ENCODE measurements around the gene PI4KB. TPM values are rescaled to one million over a fixed set of nuclear protein-coding genes. Genes with fewer than 3 reads are reported as not detected.
"Not testable (repeated sequence)": the region's sequence is repeated elsewhere in the genome, so short reads cannot be mapped to it uniquely, and the experiment has no call there.

Gene PI4KB
- total and polyA plus RNA-seq, 2 of the 13 experiments (the other 11 are each of a cell fraction or from before 2014, with no cell fraction given), result 19.5 to 29.3 TPM

DNA sequence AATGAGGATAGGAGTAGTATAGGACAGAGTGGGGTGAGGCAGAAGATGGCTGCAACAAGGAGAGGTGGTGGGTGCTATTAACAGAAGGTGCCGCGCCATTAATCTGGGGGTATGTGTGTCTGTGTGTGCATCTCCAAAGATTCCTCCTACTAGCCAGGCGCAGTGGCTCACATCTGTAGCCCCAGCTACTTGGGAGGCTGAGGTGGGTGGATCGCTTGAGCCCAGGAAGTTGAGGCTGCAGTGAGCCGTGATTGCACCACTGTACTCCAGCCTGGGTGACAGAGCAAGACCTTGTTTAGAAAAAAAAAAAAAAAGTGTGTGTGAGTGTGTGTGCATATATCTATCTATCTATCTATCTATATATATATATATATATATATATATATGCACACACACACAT, 51.9 kb downstream of the PI4KB start:
- POLR2A ChIA-PET; ATAC-seq; DNase-seq (ENCODE audit: low spot score); H3K9ac ChIP-seq (ENCODE audit: insufficient read depth, low read depth, low read length); H3K9me3 ChIP-seq (ENCODE audit: low read length); intact Hi-C loops (cut with micrococcal nuclease; ENCODE audit: unreplicated experiment); H2AFZ ChIP-seq (ENCODE audit: low read length); H3K79me2 ChIP-seq (ENCODE audit: insufficient read depth, low read length); H3K27me3 ChIP-seq (ENCODE audit: control insufficient read depth in 1 of 2, insufficient read depth in 2 of 2, low read length in 2 of 2); in situ Hi-C loops (cut with HindIII; ENCODE audit: extremely low pct_ligation_motif_present, low pct_unique_long_range_greater_than_20kb); H3K4me1 ChIP-seq (ENCODE audit: insufficient read depth, low read length); H3K27ac ChIP-seq (ENCODE audit: extremely low read length, insufficient read depth, low read length); H3K4me3 ChIP-seq (replicated peaks in 1 of 3; ENCODE audit: insufficient read depth in 1 of 3, low read depth in 2 of 3, low read length in 3 of 3); FAIRE-seq; H4K20me1 ChIP-seq (ENCODE audit: insufficient read depth, low read length); H3K36me3 ChIP-seq (replicated peaks in 1 of 2; ENCODE audit: control insufficient read depth in 1 of 2, insufficient read depth in 2 of 2, low read length in 2 of 2); CTCF ChIA-PET (ENCODE audit: low intra/inter-chr PET ratio, low total read pairs); BruUV-seq (replicated peaks); H3K4me2 ChIP-seq (ENCODE audit: low read depth, low read length): not testable (repeated sequence)
- WGBS (ENCODE audit: low lambda C conversion rate), result 78% methylated on average over 5 of the region's 5 CpGs

DNA sequence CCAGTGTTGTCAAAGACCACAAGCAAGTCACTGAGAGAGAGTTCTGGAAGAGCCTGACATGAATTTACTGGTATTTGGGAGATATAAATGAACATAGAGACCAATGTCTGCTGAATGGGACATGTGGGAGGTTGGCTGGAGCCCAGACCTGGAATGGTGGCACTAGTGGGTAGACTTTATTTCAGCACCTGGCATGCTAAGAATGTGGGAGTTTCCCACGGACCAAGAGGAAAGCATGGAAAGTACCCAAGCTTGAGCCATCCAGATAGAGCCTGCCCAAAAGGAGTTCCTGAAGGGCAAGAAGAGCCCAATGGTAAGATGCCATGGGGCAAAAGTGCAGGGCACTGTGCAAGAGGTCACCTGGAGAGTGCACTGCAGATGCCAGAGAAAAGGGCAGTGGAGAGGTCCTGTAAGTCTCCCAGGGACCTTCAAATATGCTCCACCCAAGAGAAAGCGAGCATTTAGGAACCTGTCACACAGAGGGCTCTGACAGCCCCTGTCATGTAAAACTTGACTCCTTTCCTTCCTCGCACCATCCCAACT, 53.2 kb downstream of the PI4KB start:
- in situ Hi-C loops (cut with HindIII; ENCODE audit: extremely low pct_ligation_motif_present, low pct_unique_long_range_greater_than_20kb) (no loop called here), intact Hi-C loops (cut with micrococcal nuclease; ENCODE audit: unreplicated experiment) (no loop called here)
- BruUV-seq (replicated peaks), result no TSS peak
- ChIA-PET CTCF (ENCODE audit: low intra/inter-chr PET ratio, low total read pairs) (no interaction called here), POLR2A (interaction anchor here (1.8 kb wide), 1 partner anchor 20 kb away, joined by 7 read pairs; the partner anchor contains the start of gene PSMD4)
- FAIRE-seq (no peak), ATAC-seq (no peak), DNase-seq (ENCODE audit: low spot score) (no peak)
- Histone ChIP-seq H3K9me3 (ENCODE audit: low read length) (no peaks in the 10 kb centered on the region), H3K27me3 (ENCODE audit: control insufficient read depth in 1 of 2, insufficient read depth in 2 of 2, low read length in 2 of 2) (no peaks in the 10 kb centered on the region; a peak in 1 of 5 replicates), H3K4me1 (ENCODE audit: insufficient read depth, low read length) (no peaks in the 10 kb centered on the region), H3K4me3 (replicated peaks in 1 of 3; ENCODE audit: insufficient read depth in 1 of 3, low read depth in 2 of 3, low read length in 3 of 3) (no peak overlapping the region), H3K79me2 (ENCODE audit: insufficient read depth, low read length) (no peaks in the 10 kb centered on the region), H4K20me1 (ENCODE audit: insufficient read depth, low read length) (no peaks in the 10 kb centered on the region), H3K4me2 (ENCODE audit: low read depth, low read length) (no peak overlapping the region), H2AFZ (ENCODE audit: low read length) (no peak overlapping the region), H3K27ac (ENCODE audit: extremely low read length, insufficient read depth, low read length) (no peak overlapping the region), H3K9ac (ENCODE audit: insufficient read depth, low read depth, low read length) (no peak overlapping the region), H3K36me3 (replicated peaks in 1 of 2; ENCODE audit: control insufficient read depth in 1 of 2, insufficient read depth in 2 of 2, low read length in 2 of 2) (no peaks in the 10 kb centered on the region)
- 87% methylated on average over 3 of the region's 3 CpGs for WGBS (ENCODE audit: low lambda C conversion rate)
- TF ChIP-seq ZNF329 (CRISPR knock-in tag; IDR thresholded peaks at IDR 0.05; ENCODE audit: low read depth) (no peak), KDM6A (CRISPR knock-in tag; IDR thresholded peaks at IDR 0.05; ENCODE audit: low read depth) (no peak), ERF (CRISPR knock-in tag; IDR thresholded peaks at IDR 0.05) (no peak), GLI4 (CRISPR knock-in tag; IDR thresholded peaks at IDR 0.05; ENCODE audit: borderline replicate concordance) (no peak), MBD4 (IDR thresholded peaks at IDR 0.05; ENCODE audit: borderline replicate concordance, low read length) (no peak), ATM (IDR thresholded peaks at IDR 0.05; ENCODE audit: borderline replicate concordance) (no peak)
- TF ChIP-seq, protein P1, sequence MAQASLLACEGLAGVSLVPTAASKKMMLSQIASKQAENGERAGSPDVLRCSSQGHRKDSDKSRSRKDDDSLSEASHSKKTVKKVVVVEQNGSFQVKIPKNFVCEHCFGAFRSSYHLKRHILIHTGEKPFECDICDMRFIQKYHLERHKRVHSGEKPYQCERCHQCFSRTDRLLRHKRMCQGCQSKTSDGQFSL (CRISPR knock-in tag; IDR thresholded peaks at IDR 0.05), result no peak

All from HepG2 (cell line).